Measurements from ENCODE around the gene BUD31.

DNA sequence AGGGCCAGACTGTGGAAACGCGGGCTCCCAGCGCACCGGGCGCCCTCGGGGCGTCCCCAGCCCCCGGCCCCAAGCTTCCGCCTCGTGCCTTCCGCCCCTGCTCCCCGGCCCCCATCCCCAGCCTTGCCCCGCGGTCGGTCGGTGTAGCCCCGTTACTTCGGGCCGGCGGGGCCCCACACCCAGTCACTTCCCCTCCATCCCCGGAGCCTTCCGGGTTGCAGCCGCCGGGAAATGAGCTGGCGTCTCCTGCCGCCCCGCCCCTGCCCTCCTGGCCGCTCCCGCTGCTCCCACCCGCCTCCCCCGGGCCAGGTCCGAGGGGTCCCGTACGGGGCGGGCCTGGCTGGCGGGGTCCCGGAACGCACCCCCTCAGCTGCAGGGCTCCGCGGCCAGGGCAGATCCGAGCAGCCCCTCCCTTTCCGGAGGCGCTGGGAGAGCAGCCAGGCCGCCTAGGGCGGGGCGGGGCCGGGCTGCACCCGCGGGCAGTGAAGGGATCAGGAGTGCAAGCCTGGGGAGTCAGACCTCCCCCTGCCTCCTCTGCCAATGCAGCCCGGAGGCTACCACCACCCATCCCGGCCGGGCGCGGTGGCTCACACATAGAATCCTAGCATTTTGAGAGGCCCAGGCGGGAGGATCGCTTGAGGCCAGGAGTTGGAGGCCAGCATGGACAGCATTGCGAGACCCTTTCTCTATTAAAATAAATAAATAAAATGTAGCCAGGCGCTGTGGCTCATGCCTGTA, 33.5 kb upstream of the BUD31 start:
- TF ChIP-seq, protein P1, sequence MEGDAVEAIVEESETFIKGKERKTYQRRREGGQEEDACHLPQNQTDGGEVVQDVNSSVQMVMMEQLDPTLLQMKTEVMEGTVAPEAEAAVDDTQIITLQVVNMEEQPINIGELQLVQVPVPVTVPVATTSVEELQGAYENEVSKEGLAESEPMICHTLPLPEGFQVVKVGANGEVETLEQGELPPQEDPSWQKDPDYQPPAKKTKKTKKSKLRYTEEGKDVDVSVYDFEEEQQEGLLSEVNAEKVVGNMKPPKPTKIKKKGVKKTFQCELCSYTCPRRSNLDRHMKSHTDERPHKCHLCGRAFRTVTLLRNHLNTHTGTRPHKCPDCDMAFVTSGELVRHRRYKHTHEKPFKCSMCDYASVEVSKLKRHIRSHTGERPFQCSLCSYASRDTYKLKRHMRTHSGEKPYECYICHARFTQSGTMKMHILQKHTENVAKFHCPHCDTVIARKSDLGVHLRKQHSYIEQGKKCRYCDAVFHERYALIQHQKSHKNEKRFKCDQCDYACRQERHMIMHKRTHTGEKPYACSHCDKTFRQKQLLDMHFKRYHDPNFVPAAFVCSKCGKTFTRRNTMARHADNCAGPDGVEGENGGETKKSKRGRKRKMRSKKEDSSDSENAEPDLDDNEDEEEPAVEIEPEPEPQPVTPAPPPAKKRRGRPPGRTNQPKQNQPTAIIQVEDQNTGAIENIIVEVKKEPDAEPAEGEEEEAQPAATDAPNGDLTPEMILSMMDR (IDR thresholded peaks at IDR 0.05; ENCODE audit: low read depth, low read length, missing input control) = no peak
- TF ChIP-seq, protein P2, sequence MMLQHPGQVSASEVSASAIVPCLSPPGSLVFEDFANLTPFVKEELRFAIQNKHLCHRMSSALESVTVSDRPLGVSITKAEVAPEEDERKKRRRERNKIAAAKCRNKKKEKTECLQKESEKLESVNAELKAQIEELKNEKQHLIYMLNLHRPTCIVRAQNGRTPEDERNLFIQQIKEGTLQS (IDR thresholded peaks at IDR 0.05) = no peak
- TF ChIP-seq GABPA (IDR thresholded peaks at IDR 0.05 in 1 of 2, conservative IDR thresholded peaks at IDR 0.05 in 1 of 2) = peak in 1 of 2 donors; percentile 29
- TF ChIP-seq YY1 (IDR thresholded peaks at IDR 0.05) = no peak
- TF ChIP-seq, protein P3, sequence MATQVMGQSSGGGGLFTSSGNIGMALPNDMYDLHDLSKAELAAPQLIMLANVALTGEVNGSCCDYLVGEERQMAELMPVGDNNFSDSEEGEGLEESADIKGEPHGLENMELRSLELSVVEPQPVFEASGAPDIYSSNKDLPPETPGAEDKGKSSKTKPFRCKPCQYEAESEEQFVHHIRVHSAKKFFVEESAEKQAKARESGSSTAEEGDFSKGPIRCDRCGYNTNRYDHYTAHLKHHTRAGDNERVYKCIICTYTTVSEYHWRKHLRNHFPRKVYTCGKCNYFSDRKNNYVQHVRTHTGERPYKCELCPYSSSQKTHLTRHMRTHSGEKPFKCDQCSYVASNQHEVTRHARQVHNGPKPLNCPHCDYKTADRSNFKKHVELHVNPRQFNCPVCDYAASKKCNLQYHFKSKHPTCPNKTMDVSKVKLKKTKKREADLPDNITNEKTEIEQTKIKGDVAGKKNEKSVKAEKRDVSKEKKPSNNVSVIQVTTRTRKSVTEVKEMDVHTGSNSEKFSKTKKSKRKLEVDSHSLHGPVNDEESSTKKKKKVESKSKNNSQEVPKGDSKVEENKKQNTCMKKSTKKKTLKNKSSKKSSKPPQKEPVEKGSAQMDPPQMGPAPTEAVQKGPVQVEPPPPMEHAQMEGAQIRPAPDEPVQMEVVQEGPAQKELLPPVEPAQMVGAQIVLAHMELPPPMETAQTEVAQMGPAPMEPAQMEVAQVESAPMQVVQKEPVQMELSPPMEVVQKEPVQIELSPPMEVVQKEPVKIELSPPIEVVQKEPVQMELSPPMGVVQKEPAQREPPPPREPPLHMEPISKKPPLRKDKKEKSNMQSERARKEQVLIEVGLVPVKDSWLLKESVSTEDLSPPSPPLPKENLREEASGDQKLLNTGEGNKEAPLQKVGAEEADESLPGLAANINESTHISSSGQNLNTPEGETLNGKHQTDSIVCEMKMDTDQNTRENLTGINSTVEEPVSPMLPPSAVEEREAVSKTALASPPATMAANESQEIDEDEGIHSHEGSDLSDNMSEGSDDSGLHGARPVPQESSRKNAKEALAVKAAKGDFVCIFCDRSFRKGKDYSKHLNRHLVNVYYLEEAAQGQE (IDR thresholded peaks at IDR 0.05) = no peak
- no peak for TF ChIP-seq NR2F2 (IDR thresholded peaks at IDR 0.05)
- TF ChIP-seq RXRA (IDR thresholded peaks at IDR 0.05) = no peak
- peak; percentile 36 for TF ChIP-seq SP1 (IDR thresholded peaks at IDR 0.05)
- TF ChIP-seq EGR1 (IDR thresholded peaks at IDR 0.05; ENCODE audit: low read depth in 2 of 2) = no peak
- TF ChIP-seq TAF1 (conservative IDR thresholded peaks at IDR 0.05) = no peak
- TF ChIP-seq, protein P4, sequence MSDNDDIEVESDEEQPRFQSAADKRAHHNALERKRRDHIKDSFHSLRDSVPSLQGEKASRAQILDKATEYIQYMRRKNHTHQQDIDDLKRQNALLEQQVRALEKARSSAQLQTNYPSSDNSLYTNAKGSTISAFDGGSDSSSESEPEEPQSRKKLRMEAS (IDR thresholded peaks at IDR 0.05) = no peak
- TF ChIP-seq RAD21 (IDR thresholded peaks at IDR 0.05) = peak in 1 of 2 donors; percentile 24

All from liver (tissue), 3 donors.